Measurements from ENCODE around the gene HK1. TPM values are rescaled to one million over a fixed set of nuclear protein-coding genes. Genes with fewer than 3 reads are reported as not detected.
A peak's percentile ranks its signal among the peaks of the same experiment; 100 is the strongest.

HK1 gene
- total RNA-seq, 1 donor from 2014 or later, result 109 TPM

GRCh38 chr10:69400936-69401335 is 122.6 kb downstream of the HK1 start:
- no peak for DNase-seq (ENCODE audit: low spot score)

GRCh38 chr10:69401416-69401815 is 123.1 kb downstream of the HK1 start:
- DNase-seq (ENCODE audit: low spot score), result no peak

DNA sequence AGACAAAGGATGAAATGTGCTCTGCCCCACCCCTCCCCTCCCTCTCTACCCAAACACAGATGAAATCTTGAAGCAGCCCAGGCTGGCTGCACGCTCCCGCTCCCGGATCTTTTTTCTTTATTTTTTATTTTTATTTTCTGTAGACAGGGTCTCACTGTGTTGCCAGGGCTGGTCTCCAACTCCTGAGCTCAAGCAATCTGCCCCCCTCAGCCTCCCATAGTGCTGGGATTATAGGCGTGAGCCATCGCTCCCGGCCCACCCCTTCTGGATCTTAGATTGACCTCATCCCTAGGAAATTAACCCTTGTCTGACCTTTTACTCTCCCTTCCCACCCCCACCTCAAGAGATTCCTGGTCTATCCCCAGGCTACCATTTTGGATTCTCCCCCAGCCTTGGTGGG is 124.1 kb downstream of the HK1 start:
- no peak for DNase-seq (ENCODE audit: low spot score)

DNA sequence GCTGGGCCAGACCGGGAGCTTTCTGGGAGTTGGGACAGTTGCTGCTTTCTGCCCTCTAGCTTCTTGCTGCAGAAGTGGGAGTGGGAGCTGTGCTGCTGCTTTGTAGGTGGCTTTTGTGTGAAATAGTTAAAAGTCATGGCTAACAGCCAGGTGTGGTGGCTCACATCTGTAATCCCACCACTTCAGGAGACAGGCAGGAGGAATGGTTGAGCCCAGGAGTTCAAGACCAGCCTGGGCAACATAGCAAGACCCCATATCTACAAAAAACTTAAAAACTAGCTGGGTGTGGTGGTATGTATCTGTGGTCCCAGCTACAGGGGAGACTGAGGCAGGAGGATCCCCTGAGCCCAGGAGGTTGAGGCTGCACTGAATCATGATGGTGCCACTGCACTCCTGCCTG is 124.8 kb downstream of the HK1 start:
- DNase-seq (ENCODE audit: low spot score), result no peak

DNA sequence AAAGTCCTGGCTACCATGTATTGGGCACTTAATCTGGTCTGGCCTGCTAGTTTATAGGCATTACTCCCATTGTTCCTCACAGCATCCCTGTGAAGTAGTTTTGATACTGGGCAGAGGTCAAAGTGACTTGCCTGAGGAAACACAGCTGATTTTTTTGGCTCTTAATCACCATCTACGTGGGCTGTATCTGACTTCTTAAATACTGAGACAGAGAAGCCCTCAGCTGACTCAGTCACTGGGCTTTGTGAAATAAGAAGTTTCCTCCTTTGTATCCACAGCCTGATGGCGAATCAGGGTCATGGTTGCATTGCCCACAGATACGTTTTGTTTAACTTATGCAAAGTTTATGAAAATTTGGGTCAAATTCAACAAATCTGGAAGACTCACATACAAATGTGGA is 125.2 kb downstream of the HK1 start:
- DNase-seq (ENCODE audit: low spot score), result no peak

- no peak for DNase-seq (ENCODE audit: low spot score)
Observed at GRCh38 chr10:69404786-69405185, 126.5 kb downstream of the HK1 start.

DNA sequence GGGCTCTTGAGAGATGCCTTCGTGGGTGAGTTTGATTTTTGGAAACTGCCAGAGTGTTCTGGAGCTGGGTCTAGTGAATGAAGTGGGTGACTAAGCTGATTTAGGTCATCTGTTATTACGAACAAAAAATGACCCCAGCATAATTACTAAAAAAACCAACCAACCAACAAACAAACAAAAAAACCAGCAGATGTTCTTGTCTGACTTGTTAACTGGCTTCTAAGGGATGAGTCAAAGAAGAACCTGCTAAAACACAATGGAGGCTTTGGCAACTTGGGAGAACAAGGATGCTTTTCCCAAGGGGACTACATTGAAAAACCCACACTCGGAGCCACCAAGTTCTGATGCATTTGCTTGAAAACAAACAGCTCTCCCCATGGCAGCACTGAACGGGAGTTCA is 126.9 kb downstream of the HK1 start:
- no peak for DNase-seq (ENCODE audit: low spot score)

DNA sequence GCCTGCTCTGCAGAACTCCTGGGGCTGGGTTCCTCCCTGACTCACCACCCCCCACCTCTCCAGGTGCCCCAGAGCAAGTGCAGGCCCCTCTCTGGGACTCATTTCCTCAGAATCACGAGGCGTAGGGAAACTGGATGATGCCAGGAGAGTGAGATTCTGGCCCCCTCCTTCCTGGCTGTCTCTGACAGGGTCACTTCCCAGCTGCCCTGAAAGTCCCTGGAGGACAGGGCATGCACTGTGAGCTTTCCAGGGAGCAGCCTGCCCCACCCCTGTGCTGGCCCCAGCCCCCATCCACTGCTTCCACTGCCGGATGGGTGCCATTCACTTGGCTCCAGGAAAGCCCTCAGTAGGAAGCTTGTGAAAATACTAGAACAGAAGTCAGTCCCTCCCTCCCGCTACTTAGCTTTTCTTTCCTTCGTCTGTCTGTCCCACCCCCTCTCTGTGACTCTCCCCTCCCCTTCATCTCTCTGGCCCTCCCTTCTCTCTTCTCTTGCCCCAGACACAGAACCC is 128.1 kb downstream of the HK1 start:
- no peak for DNase-seq (ENCODE audit: low spot score)

DNA sequence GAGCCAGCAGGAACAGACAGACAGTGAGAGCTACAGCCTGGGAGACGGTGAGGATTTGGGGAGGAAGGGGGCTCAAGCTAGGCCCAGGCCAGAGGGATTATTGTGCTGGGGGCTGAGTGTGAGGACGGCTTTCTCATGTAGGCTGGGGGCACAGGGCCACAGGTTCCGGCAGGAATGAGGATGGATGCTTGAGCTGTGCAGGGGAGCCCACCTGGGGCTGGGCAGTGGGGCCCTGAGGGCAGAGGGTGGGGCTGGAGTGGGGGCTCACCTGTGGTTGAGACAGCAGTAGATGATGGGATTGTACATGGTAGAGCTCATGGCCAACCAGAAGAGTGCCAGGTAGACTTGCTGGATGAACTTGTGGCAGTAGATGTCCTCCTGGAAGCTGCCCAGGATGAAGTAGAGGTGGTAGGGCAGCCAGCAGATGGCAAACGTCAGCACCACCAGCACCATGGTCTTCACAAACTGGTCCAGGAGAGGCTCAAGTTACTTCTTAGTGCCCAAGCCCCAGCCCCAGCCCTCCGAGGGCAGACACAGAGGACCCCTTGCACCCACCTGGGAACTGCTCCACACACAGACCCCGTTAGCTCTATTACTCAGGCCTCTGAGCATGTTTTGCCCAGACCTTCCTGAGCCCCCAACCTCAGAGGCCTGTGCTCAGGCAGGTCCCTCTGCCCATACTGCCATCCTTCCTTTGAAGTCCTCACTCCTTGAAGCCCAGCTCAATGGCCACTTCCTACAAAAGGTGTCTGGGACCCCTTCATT is 128.7 kb downstream of the HK1 start:
- no peak for DNase-seq (ENCODE audit: low spot score)

GRCh38 chr10:69407621-69408301 is 129.5 kb downstream of the HK1 start:
- DNase-seq (ENCODE audit: low spot score), result no peak

DNA sequence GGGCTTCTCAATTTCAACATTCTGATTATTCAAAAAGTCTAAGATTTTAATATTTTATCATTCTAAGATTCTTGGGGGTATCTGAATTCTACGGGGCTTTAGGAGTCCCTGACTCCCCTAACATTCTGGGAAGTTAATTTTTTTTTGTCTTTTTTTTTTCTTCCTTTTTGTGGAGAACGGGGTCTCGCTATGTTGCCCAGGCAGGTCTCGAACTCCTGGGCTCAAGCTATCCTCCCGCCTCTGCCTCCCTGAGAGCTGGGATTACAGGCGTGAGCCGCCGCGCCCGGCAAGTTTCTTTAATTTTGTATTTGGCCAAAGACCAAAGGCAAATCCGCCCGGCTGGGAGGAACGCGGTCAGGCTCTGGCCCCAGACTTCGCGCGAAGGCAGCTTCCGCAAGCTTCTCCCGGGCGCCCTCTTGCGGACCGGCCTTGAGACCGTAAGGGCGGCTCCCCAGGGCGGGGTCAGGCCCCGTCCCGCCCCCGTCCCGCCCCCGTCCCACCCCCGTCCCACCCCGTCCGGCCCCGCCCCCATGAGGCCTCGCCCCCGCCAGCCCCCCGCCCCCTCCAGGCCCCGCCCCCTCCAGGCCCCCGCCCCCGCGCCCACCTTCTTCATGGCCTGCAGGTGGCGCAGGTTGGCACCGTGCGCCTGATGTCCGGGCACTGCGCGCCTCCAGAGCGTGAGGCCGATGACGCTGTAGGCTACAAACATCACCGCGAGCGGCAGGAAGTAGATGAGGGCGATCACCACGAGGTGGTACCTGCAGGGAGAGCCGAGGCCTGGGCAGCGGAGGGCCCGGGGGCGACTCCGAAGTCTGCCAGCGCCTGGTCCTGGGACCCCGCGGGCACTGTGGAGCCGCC is 130.3 kb downstream of the HK1 start:
- DNase-seq (ENCODE audit: low spot score), result peak; percentile 97

DNA sequence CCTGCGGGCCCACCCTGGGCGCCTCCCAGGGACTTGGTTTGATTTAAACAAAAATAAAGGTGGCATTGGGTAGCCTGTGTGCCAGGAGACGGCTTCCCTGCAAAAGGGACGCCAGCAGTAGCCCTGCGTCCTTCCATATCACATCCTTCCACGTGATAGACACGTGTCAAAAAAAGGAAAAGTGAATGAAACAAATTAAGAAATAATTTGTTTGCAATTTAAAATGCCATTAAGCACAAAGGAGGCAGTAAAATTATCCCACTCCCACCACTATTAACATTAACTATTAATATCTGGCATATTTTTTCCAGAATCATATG is 130.8 kb downstream of the HK1 start:
- no peak for DNase-seq (ENCODE audit: low spot score)

DNA sequence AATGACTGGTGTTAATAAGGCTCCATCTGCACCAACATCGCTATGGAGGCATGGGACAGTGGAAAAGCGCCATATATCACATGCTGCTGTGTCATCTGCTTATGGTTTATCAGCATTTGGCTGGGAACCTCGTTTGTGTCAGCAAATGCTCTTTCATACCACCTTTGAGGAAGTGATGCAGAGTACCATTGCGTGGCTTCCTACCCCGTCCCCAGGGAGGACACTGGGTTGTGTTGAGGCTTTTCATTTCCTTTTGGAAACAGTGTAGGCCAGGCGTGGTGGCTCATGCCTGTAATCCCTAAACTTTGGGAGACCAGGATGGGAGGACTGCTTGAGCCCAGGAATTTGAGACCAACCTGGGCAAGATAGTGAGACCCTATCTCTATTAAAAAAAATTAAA is 131.7 kb downstream of the HK1 start:
- no peak for DNase-seq (ENCODE audit: low spot score)

DNA sequence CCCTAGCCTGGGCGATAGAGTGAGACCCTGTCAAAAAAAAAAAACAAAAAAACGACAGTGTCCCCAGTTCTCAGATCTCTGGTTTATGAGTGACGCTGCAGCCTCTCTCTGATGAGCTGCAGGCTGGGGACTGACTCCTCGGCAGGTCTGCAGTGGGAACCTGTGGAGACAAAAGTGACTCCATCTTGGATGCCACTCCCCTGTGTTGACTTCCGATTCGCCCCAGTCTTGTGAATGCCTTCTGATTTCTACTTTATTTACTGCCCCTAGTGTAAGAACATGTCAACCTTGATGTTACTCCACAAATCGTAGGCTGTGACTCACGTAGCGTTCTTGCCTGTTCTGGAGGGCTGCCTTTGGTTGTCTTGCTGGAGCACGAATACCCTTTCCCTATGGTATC is 132.2 kb downstream of the HK1 start:
- DNase-seq (ENCODE audit: low spot score), result no peak

DNA sequence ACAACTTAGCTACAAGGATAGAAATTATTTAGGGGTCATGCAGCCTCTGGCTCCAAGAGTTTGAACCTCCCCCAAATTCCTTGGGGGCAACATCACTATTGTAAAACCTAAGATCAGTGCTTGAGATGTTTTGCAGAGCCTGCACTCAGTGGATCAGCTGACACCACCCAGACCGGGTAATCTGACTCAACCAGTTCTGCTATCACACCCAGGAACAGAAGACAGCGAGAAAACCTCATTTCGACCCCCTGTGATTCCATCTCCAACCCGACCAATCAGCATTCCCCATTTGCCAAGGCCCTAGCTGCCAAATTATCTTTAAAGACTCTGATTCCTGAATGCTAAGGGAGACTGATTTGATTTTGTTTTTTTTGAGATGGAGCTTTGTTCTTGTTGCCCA is 133.2 kb downstream of the HK1 start:
- DNase-seq (ENCODE audit: low spot score), result no peak

- DNase-seq (ENCODE audit: low spot score), result no peak
Observed at GRCh38 chr10:69412232-69412790, 134.0 kb downstream of the HK1 start.

DNA sequence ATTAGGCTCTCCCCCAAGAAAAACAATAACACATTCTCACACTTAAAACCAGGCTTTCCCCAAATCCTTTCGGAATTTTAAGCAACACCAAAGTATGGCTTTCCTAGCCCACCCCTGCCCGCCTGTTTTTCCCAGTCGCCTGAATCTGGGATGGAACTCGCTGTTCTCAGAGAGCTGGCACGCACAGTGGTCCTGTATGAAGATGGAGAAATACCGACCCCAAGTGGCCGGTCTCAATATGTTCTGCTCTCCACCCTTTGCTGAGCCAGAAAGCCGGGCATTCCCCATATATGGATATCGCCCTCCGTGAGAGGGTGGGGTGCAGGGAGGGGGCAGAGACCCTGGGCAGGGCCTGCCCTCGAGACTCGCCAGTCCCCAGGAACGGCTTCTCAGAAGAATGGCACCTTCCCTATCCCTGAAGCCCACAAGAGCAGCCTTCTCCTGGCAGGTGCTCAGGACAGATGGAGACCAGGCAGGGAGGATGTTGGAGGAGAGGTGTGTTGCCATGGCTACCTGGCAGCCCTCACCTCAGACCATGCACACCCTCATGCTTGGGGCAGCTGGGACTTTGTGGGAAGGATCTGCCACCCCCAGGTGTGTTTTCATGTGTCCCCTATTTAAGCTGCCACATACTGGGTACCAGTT is 135.0 kb downstream of the HK1 start:
- no peak for DNase-seq (ENCODE audit: low spot score)

GRCh38 chr10:69414036-69415018 is 136.0 kb downstream of the HK1 start:
- no peak for DNase-seq (ENCODE audit: low spot score)

- no peak for DNase-seq (ENCODE audit: low spot score)
Observed at GRCh38 chr10:69415049-69415448, 136.8 kb downstream of the HK1 start.

DNA sequence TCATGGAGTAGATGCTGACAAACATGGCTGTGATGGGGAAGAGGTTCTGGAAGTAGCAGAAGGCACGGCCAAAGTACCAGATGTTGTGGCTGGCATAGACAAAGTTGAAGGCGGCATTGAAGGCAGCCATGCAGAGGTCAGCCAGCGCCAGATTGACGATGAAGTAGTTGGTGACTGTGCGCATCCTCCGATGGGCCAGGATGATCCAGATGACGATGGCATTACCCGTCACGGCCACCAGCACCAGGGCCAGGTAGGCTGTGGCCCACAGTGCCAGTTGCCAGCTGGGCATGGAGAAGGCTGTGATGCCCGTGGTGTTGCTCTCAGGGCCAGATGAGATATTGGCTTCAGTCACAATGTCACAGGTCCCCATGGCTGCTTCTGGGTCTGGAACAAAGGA is 137.7 kb downstream of the HK1 start:
- no peak for DNase-seq (ENCODE audit: low spot score)

Data from mesenteric fat pad (tissue), 1 donor.